Measurements from ENCODE around the gene GNAZ. TPM values are rescaled to one million over a fixed set of nuclear protein-coding genes. Genes with fewer than 3 reads are reported as not detected.

Gene GNAZ
- polyA plus RNA-seq, 1 donor from 2014 or later = 52.0 TPM

GRCh38 chr22:23094260-23094659 lies 23.9 kb downstream of the GNAZ start:
- Histone ChIP-seq H2AFZ (ENCODE audit: low read depth, low read length) (no peak overlapping the region), H3K9me2 (ENCODE audit: insufficient read depth, low read length) (no peaks in the 10 kb centered on the region), H3F3A (ENCODE audit: insufficient read depth, low read length, poor library complexity, severe bottlenecking) (no peaks in the 10 kb centered on the region), H3K4me3 (ENCODE audit: low read length) (no peak overlapping the region), H4K20me1 (ENCODE audit: insufficient read depth) (no peaks in the 10 kb centered on the region), H3K9me3 (ENCODE audit: low read length) (no peaks in the 10 kb centered on the region), H3K79me2 (replicated peaks; ENCODE audit: insufficient read depth, low read length) (peaks cover 9% of the 10 kb centered on the region), H3K4me2 (ENCODE audit: low read length) (no peak overlapping the region), H3K27me3 (ENCODE audit: insufficient read depth, low read depth, low read length) (no peaks in the 10 kb centered on the region), H3K9ac (ENCODE audit: low read length) (no peak overlapping the region), H3K27ac (ENCODE audit: low read length) (no peak overlapping the region), H3K36me3 (ENCODE audit: insufficient read depth, low read length) (no peaks in the 10 kb centered on the region)
- no peak for TF ChIP-seq TAF1 (IDR thresholded peaks at IDR 0.05; ENCODE audit: low read depth)
- no peak for TF ChIP-seq POLR2AphosphoS5 (IDR thresholded peaks at IDR 0.05)
- TF ChIP-seq EZH2 (IDR thresholded peaks at IDR 0.05; ENCODE audit: borderline replicate concordance, insufficient read depth, low read length, poor library complexity, severe bottlenecking) = no peak
- TF ChIP-seq REST (IDR thresholded peaks at IDR 0.05; ENCODE audit: borderline replicate concordance) = no peak
- TF ChIP-seq RAD21 (conservative IDR thresholded peaks at IDR 0.05) = no peak
- no peak for TF ChIP-seq SMC3 (conservative IDR thresholded peaks at IDR 0.05; ENCODE audit: poor library complexity)

GRCh38 chr22:23094695-23095681 lies 24.7 kb downstream of the GNAZ start:
- peaks cover 9% of the 10 kb centered on the region for H3K79me2 ChIP-seq (replicated peaks; ENCODE audit: insufficient read depth, low read length)
- no peak overlapping the region for H3K27ac ChIP-seq (ENCODE audit: low read length)
- H4K20me1 ChIP-seq (ENCODE audit: insufficient read depth) = no peaks in the 10 kb centered on the region
- no peaks in the 10 kb centered on the region for H3K27me3 ChIP-seq (ENCODE audit: insufficient read depth, low read depth, low read length)
- no peaks in the 10 kb centered on the region for H3F3A ChIP-seq (ENCODE audit: insufficient read depth, low read length, poor library complexity, severe bottlenecking)
- TF ChIP-seq EP300 (conservative IDR thresholded peaks at IDR 0.05; ENCODE audit: poor library complexity, severe bottlenecking) = no peak
- TF ChIP-seq TAF1 (IDR thresholded peaks at IDR 0.05; ENCODE audit: low read depth) = no peak
- TF ChIP-seq SMC3 (conservative IDR thresholded peaks at IDR 0.05; ENCODE audit: poor library complexity) = no peak
- no peak for TF ChIP-seq EZH2 (IDR thresholded peaks at IDR 0.05; ENCODE audit: borderline replicate concordance, insufficient read depth, low read length, poor library complexity, severe bottlenecking)
- TF ChIP-seq RAD21 (conservative IDR thresholded peaks at IDR 0.05) = no peak
- TF ChIP-seq REST (IDR thresholded peaks at IDR 0.05; ENCODE audit: borderline replicate concordance) = no peak
- TF ChIP-seq CTCF (IDR thresholded peaks at IDR 0.05; ENCODE audit: poor library complexity, severe bottlenecking) = no peak
- no peak for TF ChIP-seq POLR2AphosphoS5 (IDR thresholded peaks at IDR 0.05)
- no peak for TF ChIP-seq MXI1 (conservative IDR thresholded peaks at IDR 0.05; ENCODE audit: poor library complexity, severe bottlenecking)
- H3K4me3 ChIP-seq (ENCODE audit: low read length) = no peak overlapping the region
- no peaks in the 10 kb centered on the region for H3K36me3 ChIP-seq (ENCODE audit: insufficient read depth, low read length)
- H3K9ac ChIP-seq (ENCODE audit: low read length) = no peak overlapping the region
- no peak overlapping the region for H3K4me2 ChIP-seq (ENCODE audit: low read length)
- no peak overlapping the region for H2AFZ ChIP-seq (ENCODE audit: low read depth, low read length)
- no peaks in the 10 kb centered on the region for H3K9me2 ChIP-seq (ENCODE audit: insufficient read depth, low read length)
- no peaks in the 10 kb centered on the region for H3K9me3 ChIP-seq (ENCODE audit: low read length)
